Stimulated activated CD8-positive, alpha-beta memory T cell treated with anti-CD3 and anti-CD28 coated beads, Interleukin-12 subunit alpha, Interleukin-12 subunit beta, amount 100 ng/mL, for 4 hours (primary cell): ENCODE results near the gene APH1B.
"Not testable (repeated sequence)": the region's sequence is repeated elsewhere in the genome, so short reads cannot be mapped to it uniquely, and the experiment has no call there.

Experiments
- DNase-seq: peaks from one replicate; pipeline ENCODE4 v3.0.0-alpha.2; 2020; ENCODE audit warnings: low read depth

Gene APH1B

GRCh38 chr15:63331456-63331855, 54.1 kb downstream of the APH1B start:
- no peak for DNase-seq

- DNase-seq: no peak
Measured at GRCh38 chr15:63332367-63333124, 55.1 kb downstream of the APH1B start.

GRCh38 chr15:63334821-63335220, 57.4 kb downstream of the APH1B start:
- DNase-seq: no peak

- no peak for DNase-seq
Measured at GRCh38 chr15:63335543-63336240, 58.3 kb downstream of the APH1B start.

- DNase-seq: no peak
Measured at GRCh38 chr15:63337046-63337445, 59.6 kb downstream of the APH1B start.

GRCh38 chr15:63338170-63338569, 60.8 kb downstream of the APH1B start:
- DNase-seq: no peak

GRCh38 chr15:63339006-63339766, 61.8 kb downstream of the APH1B start:
- no peak for DNase-seq

- no peak for DNase-seq
Measured at GRCh38 chr15:63339836-63340235, 62.4 kb downstream of the APH1B start.

- no peak for DNase-seq
Measured at GRCh38 chr15:63340353-63340752, 62.9 kb downstream of the APH1B start.

- no peak for DNase-seq
Measured at GRCh38 chr15:63340878-63341277, 63.5 kb downstream of the APH1B start.

GRCh38 chr15:63341898-63342297, 64.5 kb downstream of the APH1B start:
- DNase-seq: no peak

- DNase-seq: not testable (repeated sequence)
Measured at GRCh38 chr15:63342996-63343562, 65.7 kb downstream of the APH1B start.

- DNase-seq: no peak
Measured at GRCh38 chr15:63344731-63345390, 67.5 kb downstream of the APH1B start.

GRCh38 chr15:63345391-63345752, 68.0 kb downstream of the APH1B start:
- DNase-seq: no peak

GRCh38 chr15:63347074-63347857, 69.9 kb downstream of the APH1B start:
- no peak for DNase-seq

- no peak for DNase-seq
Measured at GRCh38 chr15:63348392-63348791, 71.0 kb downstream of the APH1B start.

GRCh38 chr15:63349156-63349555, 71.8 kb downstream of the APH1B start:
- no peak for DNase-seq

- no peak for DNase-seq
Measured at GRCh38 chr15:63349621-63350020, 72.2 kb downstream of the APH1B start.

GRCh38 chr15:63350178-63350621, 72.8 kb downstream of the APH1B start:
- DNase-seq: no peak

GRCh38 chr15:63351170-63351569, 73.8 kb downstream of the APH1B start:
- DNase-seq: no peak

- DNase-seq: no peak
Measured at GRCh38 chr15:63352808-63353207, 75.4 kb downstream of the APH1B start.
